DND-41 (cell line): ENCODE measurements around the gene MACROD2.

Source experiments
- CTCF ChIP-seq: IDR thresholded peaks from 2 replicates; pipeline ENCODE4 v1.5.1; 2012; ENCODE audit warnings: borderline replicate concordance, low read length, moderate library complexity, mild to moderate bottlenecking; ENCODE audit not compliant: poor library complexity, severe bottlenecking; ENCODE audit errors: extremely low read depth
- EZH2 ChIP-seq: IDR thresholded peaks from 3 replicates; pipeline ENCODE4 v1.6.1; 2012; ENCODE audit warnings: borderline replicate concordance, low read depth, mild to moderate bottlenecking, moderate library complexity, low read length, inconsistent platforms; ENCODE audit not compliant: severe bottlenecking

GRCh38 chr20:15140286-15140685, 1145.0 kb downstream of the MACROD2 start:
- TF ChIP-seq EZH2 (no peak), CTCF (no peak)
